GM18517 (cell line): ENCODE measurements around the gene PAPOLA.
"Not testable (repeated sequence)": the region's sequence is repeated elsewhere in the genome, so short reads cannot be mapped to it uniquely, and the experiment has no call there.

Experiments
- ATAC-seq: cut with Tn5 transposase; IDR thresholded peaks from one replicate; pipeline ENCODE4 v1.9.1; 2021; ENCODE audit warnings: mild to moderate bottlenecking, moderate library complexity; ENCODE audit not compliant: unreplicated experiment

PAPOLA gene

GRCh38 chr14:96502621-96503305 is 581 bp downstream of the PAPOLA start:
- peak; percentile 22 for ATAC-seq

GRCh38 chr14:96503306-96503679 is 1.1 kb downstream of the PAPOLA start:
- no peak for ATAC-seq

GRCh38 chr14:96504353-96504752 is 2.2 kb downstream of the PAPOLA start:
- ATAC-seq, result not testable (repeated sequence)

DNA sequence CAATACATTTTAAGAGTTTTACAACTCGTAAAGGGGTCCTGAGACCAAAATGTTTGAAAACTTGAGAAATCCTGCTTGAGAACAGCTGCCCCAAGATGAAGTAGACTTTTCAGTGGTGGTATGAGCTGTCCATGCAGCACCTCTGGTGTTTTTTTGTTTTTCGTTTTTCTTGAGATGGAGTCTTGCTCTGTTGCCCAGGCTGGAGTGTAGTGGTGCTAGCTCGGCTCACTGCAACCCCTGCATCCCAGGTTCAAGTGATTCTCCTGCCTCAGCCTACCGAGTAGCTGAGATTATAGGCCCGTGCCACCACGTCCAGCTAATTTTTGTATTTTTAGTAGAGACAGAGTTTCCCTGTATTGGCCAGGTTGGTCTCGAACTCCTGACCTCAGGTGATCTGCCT is 5.5 kb downstream of the PAPOLA start:
- no peak for ATAC-seq

GRCh38 chr14:96508900-96509299 is 6.7 kb downstream of the PAPOLA start:
- ATAC-seq, result no peak

DNA sequence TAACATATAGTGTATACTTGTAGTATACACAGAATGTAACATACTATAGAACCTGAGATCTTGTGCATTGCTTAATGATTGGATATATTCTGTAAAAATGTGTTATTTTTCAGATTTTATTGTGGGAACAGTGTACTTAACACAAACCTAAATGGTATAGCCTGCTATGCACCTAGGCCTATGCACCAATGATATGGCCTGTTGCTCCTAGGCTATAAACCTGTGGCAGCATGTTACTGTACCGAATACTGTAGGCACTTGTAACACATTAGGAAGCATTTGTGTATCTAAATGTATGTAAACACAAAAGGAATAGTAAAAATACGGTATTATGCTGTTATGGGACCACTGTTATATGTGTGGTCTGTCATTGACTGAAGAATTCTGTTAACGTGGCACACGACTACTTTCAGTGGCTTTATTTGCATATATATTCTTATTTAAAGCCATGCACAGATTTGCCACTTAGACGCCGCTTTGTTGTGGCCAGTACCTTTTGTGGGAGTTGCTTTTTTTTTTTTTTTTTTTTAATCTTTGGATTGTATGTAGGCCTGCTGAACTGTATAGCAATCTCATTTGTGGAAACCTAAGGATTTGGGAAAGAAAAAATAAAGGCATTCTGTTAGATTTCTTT is 7.4 kb downstream of the PAPOLA start:
- ATAC-seq, result no peak

DNA sequence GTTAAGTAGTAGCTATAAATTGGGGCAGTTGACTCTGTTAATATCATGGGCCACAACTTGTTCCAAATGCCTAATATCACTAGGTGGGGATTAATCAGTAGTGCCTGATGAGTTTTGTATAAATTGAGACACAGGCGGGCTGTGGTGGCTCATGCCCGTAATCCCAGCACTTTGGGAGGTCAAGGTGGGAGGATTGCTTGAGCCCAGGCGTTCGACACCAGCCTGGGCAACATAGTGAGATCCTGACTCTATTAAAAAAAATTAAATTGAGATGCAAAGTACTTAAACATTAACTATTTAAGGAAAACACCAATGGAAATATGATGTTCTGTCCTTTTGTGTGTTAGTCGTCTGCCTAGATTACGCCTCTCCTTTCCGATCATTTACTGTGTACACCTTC is 9.0 kb downstream of the PAPOLA start:
- no peak for ATAC-seq

- no peak for ATAC-seq
These were observed 9.5 kb downstream of the PAPOLA start for GRCh38 chr14:96511667-96512066.

DNA sequence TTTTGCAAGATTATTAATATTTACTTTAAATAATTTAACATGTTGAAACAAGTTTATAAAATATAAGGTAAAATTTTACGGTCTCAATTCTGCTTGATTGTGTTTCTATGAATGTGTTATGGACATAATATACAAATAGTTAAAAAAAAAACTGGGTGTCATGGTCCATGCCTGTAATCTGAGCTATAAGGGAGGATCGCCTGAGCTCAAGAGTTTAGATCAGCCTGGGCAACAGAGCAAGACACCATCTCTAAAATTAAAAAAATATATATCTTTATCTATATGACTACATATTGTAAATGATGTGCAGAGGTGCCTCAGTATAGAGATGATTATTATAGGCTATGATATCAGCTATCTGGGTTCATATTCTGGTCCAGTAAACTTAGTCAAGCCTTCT is 9.9 kb downstream of the PAPOLA start:
- ATAC-seq, result no peak

DNA sequence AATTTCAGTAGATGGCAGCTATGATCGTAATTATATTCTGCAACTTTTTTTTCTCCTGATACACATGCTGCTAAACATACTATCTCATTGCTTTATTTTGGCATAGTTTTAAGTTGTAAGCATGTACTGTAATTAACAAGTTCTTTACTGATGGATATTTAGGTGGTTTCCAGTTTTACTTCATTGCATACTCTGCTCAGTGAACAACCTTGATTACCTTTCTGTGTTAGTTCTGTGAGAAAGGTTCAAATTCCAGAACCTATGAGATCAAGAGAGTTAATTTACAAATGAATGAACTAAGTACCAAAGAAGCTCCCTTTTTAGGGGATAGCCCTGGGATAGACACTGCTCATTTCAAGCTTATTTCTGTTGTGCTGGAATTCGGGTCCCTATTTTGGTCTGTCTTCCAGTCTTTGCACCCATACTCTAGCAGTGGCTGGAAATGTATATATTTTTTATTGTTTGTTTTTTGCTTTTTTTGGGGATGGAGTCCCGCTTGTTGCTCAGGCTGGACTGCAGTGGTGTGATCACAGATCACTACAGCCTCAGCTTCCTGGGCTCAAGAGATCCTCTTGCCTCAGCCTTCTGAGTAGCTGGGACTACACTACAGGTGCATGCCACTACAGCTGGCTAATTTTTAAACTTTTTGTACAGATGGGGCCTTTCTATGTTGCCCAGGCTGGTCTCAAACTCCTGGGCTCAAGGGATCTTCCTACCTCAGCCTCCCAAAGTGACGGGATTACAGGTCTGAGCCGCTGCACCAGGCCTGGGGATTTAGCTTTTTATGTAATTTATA is 10.6 kb downstream of the PAPOLA start:
- ATAC-seq, result no peak

GRCh38 chr14:96514694-96515093 is 12.5 kb downstream of the PAPOLA start:
- ATAC-seq, result no peak

DNA sequence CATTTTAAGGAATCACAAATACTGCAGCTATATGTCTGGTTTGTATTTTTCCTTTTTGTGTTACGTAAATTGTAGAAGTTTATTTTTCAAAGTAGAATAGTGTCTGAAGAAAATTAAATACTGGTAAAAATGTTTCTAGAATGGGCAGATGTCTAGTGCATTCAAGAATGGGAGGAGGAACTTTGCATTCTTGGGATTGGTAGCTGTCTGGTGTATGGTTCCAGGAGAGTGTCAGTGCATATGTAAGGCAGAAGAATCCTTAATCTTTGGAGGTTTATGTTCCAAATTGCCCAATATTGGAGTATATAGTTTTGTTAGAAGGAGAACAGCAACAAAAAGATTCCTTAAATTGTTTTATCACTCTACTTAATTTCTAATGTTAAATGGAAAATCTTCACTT is 13.5 kb downstream of the PAPOLA start:
- no peak for ATAC-seq

DNA sequence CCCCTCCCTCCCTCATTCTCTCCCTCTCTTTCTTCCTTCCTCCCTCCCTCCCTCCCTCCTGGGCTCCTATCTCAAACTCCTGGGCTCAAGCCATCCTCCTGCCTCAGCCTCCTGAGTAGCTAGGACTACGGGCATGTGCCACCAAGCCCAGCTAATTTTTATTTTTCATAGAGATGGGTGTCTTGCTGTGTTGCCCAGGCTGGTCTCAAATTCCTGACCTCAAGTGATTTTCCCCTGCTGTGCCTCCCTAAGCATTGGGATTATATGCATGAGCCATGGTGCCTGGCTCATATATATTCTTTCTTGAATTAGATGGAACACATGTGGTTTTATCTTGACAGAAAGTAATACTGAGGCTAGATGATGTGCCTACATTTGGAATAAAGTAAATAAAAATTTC is 14.2 kb downstream of the PAPOLA start:
- no peak for ATAC-seq

GRCh38 chr14:96519970-96520369 is 17.8 kb downstream of the PAPOLA start:
- ATAC-seq, result peak; percentile 52

DNA sequence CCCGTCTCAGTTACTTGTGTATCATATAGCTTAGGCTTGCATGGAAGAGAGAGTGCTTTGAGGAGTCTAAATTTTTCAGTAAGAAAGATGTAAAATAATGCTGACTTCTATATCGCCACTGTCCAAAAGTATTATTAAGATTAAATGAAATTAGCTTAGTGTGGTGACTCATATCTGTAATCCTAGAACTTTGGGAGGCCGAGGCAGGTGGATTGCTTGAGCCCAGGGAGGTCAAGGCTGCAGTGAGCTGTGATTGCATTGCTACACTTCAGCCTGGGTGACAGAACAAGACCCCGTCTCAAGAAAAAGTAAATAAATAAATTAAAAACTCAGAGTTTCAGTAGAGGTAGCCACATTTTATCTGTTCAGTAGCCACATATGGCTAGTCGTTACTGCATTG is 23.3 kb downstream of the PAPOLA start:
- no peak for ATAC-seq

GRCh38 chr14:96532632-96533031 is 30.4 kb downstream of the PAPOLA start:
- ATAC-seq, result no peak

- no peak for ATAC-seq
These were observed 34.6 kb downstream of the PAPOLA start for GRCh38 chr14:96536807-96537206.

GRCh38 chr14:96538097-96538989 is 36.2 kb downstream of the PAPOLA start:
- no peak for ATAC-seq

DNA sequence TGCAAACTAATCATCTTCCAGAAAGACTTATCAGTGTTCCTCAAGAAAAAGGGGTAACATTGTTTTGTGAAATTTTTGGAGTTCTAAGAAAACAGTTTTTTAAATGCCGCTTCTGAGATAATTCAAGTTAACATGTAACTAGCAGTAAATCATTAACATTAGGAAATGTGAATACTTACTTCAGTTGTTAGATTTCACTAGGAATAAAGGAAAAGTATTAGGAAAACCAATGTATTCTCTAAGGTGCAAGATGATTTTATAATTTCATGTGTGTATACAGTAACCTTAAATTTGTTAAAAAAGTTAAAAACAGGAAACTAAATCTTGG is 36.8 kb downstream of the PAPOLA start:
- ATAC-seq, result no peak

GRCh38 chr14:96554315-96554910 is 52.2 kb downstream of the PAPOLA start:
- ATAC-seq, result no peak

DNA sequence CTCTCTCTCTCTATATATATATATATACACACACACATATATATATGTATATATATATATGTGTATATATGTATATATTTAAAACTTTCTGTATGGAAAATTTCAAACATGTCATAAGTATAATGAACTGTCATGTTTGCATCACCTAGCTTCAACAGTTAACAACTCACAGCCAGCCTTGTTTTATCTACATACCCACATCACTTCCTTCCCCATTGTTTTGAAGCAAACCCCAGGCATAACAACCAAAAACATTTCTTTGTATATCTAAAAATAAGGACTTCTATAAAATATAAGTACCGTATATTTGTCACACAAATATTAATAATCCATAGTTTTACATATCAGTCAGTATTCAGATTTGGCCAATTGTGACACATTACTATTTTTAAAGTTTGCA is 57.4 kb downstream of the PAPOLA start:
- no peak for ATAC-seq
